ENCODE results near the gene SERP2.

- TF ChIP-seq CTCF (IDR thresholded peaks at IDR 0.05; ENCODE audit: insufficient read depth, low read depth, low read length) (no peak), EZH2 (IDR thresholded peaks at IDR 0.05; ENCODE audit: insufficient read depth, low read length) (no peak)
Observed at GRCh38 chr13:44347949-44348348, 25.7 kb upstream of the SERP2 start.
